Measurements from ENCODE around the gene PDIA4. TPM values are rescaled to one million over a fixed set of nuclear protein-coding genes. Genes with fewer than 3 reads are reported as not detected.
"Not testable (repeated sequence)": the region's sequence is repeated elsewhere in the genome, so short reads cannot be mapped to it uniquely, and the experiment has no call there.

Gene PDIA4
- total and polyA plus RNA-seq, 5 donors: 24.4 to 69.2 (median 43.8) TPM

- no peaks in the 10 kb centered on the region for H3K27me3 ChIP-seq (ENCODE audit: control insufficient read depth, insufficient read depth)
- no peak overlapping the region for H3K4me3 ChIP-seq (ENCODE audit: low read length)
- no peaks in the 10 kb centered on the region for H3K4me1 ChIP-seq (ENCODE audit: control insufficient read depth, insufficient read depth, low read length)
- no peak overlapping the region for H3K27ac ChIP-seq (ENCODE audit: low read length)
- intact Hi-C loops (cut with DNase I): loop anchor here in 1 of 4 donors (10.0 kb wide), 1 partner anchor 59 kb away; no protein-coding TSS in a partner anchor
- DNase-seq (no peak), ATAC-seq (no peak)
- H3K9me3 ChIP-seq (ENCODE audit: control insufficient read depth, low read length): no peaks in the 10 kb centered on the region
These were observed 35.2 kb upstream of the PDIA4 start for GRCh38 chr7:149063476-149063875.

GRCh38 chr7:149062217-149062899 lies 34.1 kb upstream of the PDIA4 start:
- H3K9me3 ChIP-seq (ENCODE audit: control insufficient read depth, low read length); H3K4me3 ChIP-seq (ENCODE audit: low read length); H3K27ac ChIP-seq (ENCODE audit: low read length); ATAC-seq; H3K4me1 ChIP-seq (ENCODE audit: control insufficient read depth, insufficient read depth, low read length); H3K27me3 ChIP-seq (ENCODE audit: control insufficient read depth, insufficient read depth); DNase-seq: not testable (repeated sequence)
- 86% methylated on average over 10 of the region's 10 CpGs for WGBS
- intact Hi-C loops (cut with DNase I): loop anchor here in 1 of 4 donors (10.0 kb wide), 1 partner anchor 58 kb away; no protein-coding TSS in a partner anchor

- 42% methylated on average over 1 of the region's 1 CpG for WGBS
- intact Hi-C loops (cut with DNase I): loop anchor here in 1 of 4 donors (10.0 kb wide), 1 partner anchor 55 kb away; no protein-coding TSS in a partner anchor
- H3K9me3 ChIP-seq (ENCODE audit: control insufficient read depth, low read length): no peaks in the 10 kb centered on the region
- no peaks in the 10 kb centered on the region for H3K4me1 ChIP-seq (ENCODE audit: control insufficient read depth, insufficient read depth, low read length)
- ATAC-seq: no peak
- H3K4me3 ChIP-seq (ENCODE audit: low read length): no peak overlapping the region
- DNase-seq: no peak
- H3K27ac ChIP-seq (ENCODE audit: low read length): no peak overlapping the region
- no peaks in the 10 kb centered on the region for H3K27me3 ChIP-seq (ENCODE audit: control insufficient read depth, insufficient read depth)
These were observed 31.9 kb upstream of the PDIA4 start for GRCh38 chr7:149060156-149060555.

- intact Hi-C loops (cut with DNase I): no loop called here
- ATAC-seq (no peak), DNase-seq (no peak)
- H3K27me3 ChIP-seq (ENCODE audit: control insufficient read depth, insufficient read depth): no peaks in the 10 kb centered on the region
- H3K4me3 ChIP-seq (ENCODE audit: low read length): no peak overlapping the region
- H3K9me3 ChIP-seq (ENCODE audit: control insufficient read depth, low read length): no peaks in the 10 kb centered on the region
- H3K4me1 ChIP-seq (ENCODE audit: control insufficient read depth, insufficient read depth, low read length): no peaks in the 10 kb centered on the region
- H3K27ac ChIP-seq (ENCODE audit: low read length): no peak overlapping the region
- WGBS: 83% methylated on average over 8 of the region's 8 CpGs
These were observed 25.6 kb upstream of the PDIA4 start for GRCh38 chr7:149053885-149054284.

GRCh38 chr7:149053384-149053783 lies 25.1 kb upstream of the PDIA4 start:
- Histone ChIP-seq H3K4me3 (ENCODE audit: low read length) (no peak overlapping the region), H3K27ac (ENCODE audit: low read length) (no peak overlapping the region), H3K9me3 (ENCODE audit: control insufficient read depth, low read length) (no peaks in the 10 kb centered on the region), H3K4me1 (ENCODE audit: control insufficient read depth, insufficient read depth, low read length) (no peaks in the 10 kb centered on the region), H3K27me3 (ENCODE audit: control insufficient read depth, insufficient read depth) (no peaks in the 10 kb centered on the region)
- 96% methylated on average over 1 of the region's 1 CpG for WGBS
- intact Hi-C loops (cut with DNase I): no loop called here
- ATAC-seq (no peak), DNase-seq (no peak)

- no peak for DNase-seq
- Histone ChIP-seq H3K4me3 (ENCODE audit: low read length) (no peak overlapping the region), H3K27ac (ENCODE audit: low read length) (no peak overlapping the region), H3K27me3 (ENCODE audit: control insufficient read depth, insufficient read depth) (no peaks in the 10 kb centered on the region), H3K9me3 (ENCODE audit: control insufficient read depth, low read length) (no peaks in the 10 kb centered on the region), H3K4me1 (ENCODE audit: control insufficient read depth, insufficient read depth, low read length) (no peaks in the 10 kb centered on the region)
- no peak for ATAC-seq
- 94% methylated on average over 3 of the region's 3 CpGs for WGBS
- intact Hi-C loops (cut with DNase I): no loop called here
These were observed 22.6 kb upstream of the PDIA4 start for GRCh38 chr7:149050941-149051340.

- H3K9me3 ChIP-seq (ENCODE audit: control insufficient read depth, low read length): no peaks in the 10 kb centered on the region
- no peaks in the 10 kb centered on the region for H3K27me3 ChIP-seq (ENCODE audit: control insufficient read depth, insufficient read depth)
- no peak for DNase-seq
- intact Hi-C loops (cut with DNase I): no loop called here
- ATAC-seq: no peak
- H3K4me3 ChIP-seq (ENCODE audit: low read length): no peak overlapping the region
- no peaks in the 10 kb centered on the region for H3K4me1 ChIP-seq (ENCODE audit: control insufficient read depth, insufficient read depth, low read length)
- H3K27ac ChIP-seq (ENCODE audit: low read length): no peak overlapping the region
- WGBS: 74% methylated on average over 3 of the region's 3 CpGs
These were observed 20.5 kb upstream of the PDIA4 start for GRCh38 chr7:149048805-149049204.

GRCh38 chr7:149046416-149046815 lies 18.1 kb upstream of the PDIA4 start:
- Histone ChIP-seq H3K4me1 (ENCODE audit: control insufficient read depth, insufficient read depth, low read length) (no peaks in the 10 kb centered on the region), H3K27ac (ENCODE audit: low read length) (no peak overlapping the region), H3K9me3 (ENCODE audit: control insufficient read depth, low read length) (no peaks in the 10 kb centered on the region), H3K4me3 (ENCODE audit: low read length) (no peak overlapping the region), H3K27me3 (ENCODE audit: control insufficient read depth, insufficient read depth) (no peaks in the 10 kb centered on the region)
- no peak for ATAC-seq
- intact Hi-C loops (cut with DNase I): no loop called here
- WGBS: 95% methylated on average over 2 of the region's 2 CpGs
- DNase-seq: no peak

- WGBS: 92% methylated on average over 8 of the region's 8 CpGs
- Histone ChIP-seq H3K27me3 (ENCODE audit: control insufficient read depth, insufficient read depth) (no peaks in the 10 kb centered on the region), H3K4me1 (ENCODE audit: control insufficient read depth, insufficient read depth, low read length) (no peaks in the 10 kb centered on the region), H3K27ac (ENCODE audit: low read length) (no peak overlapping the region), H3K4me3 (ENCODE audit: low read length) (no peak overlapping the region), H3K9me3 (ENCODE audit: control insufficient read depth, low read length) (no peaks in the 10 kb centered on the region)
- DNase-seq (no peak), ATAC-seq (no peak)
- intact Hi-C loops (cut with DNase I): no loop called here
These were observed 15.6 kb upstream of the PDIA4 start for GRCh38 chr7:149043936-149044335.

GRCh38 chr7:149041350-149041749 lies 13.0 kb upstream of the PDIA4 start:
- Histone ChIP-seq H3K9me3 (ENCODE audit: control insufficient read depth, low read length) (no peaks in the 10 kb centered on the region), H3K27me3 (ENCODE audit: control insufficient read depth, insufficient read depth) (no peaks in the 10 kb centered on the region), H3K4me3 (ENCODE audit: low read length) (no peak overlapping the region), H3K27ac (ENCODE audit: low read length) (no peak overlapping the region), H3K4me1 (ENCODE audit: control insufficient read depth, insufficient read depth, low read length) (no peaks in the 10 kb centered on the region)
- ATAC-seq (no peak), DNase-seq (no peak)
- 76% methylated on average over 5 of the region's 5 CpGs for WGBS
- intact Hi-C loops (cut with DNase I): no loop called here

GRCh38 chr7:149038641-149039040 lies 10.3 kb upstream of the PDIA4 start:
- ATAC-seq; intact Hi-C loops (cut with DNase I); DNase-seq; H3K27me3 ChIP-seq (ENCODE audit: control insufficient read depth, insufficient read depth); H3K27ac ChIP-seq (ENCODE audit: low read length); H3K9me3 ChIP-seq (ENCODE audit: control insufficient read depth, low read length); H3K4me3 ChIP-seq (ENCODE audit: low read length); H3K4me1 ChIP-seq (ENCODE audit: control insufficient read depth, insufficient read depth, low read length): not testable (repeated sequence)
- 97% methylated on average over 32 of the region's 32 CpGs for WGBS

GRCh38 chr7:149036676-149037075 lies 8.4 kb upstream of the PDIA4 start:
- Histone ChIP-seq H3K27me3 (ENCODE audit: control insufficient read depth, insufficient read depth) (no peaks in the 10 kb centered on the region), H3K9me3 (ENCODE audit: control insufficient read depth, low read length) (no peaks in the 10 kb centered on the region), H3K27ac (ENCODE audit: low read length) (no peak overlapping the region), H3K4me1 (ENCODE audit: control insufficient read depth, insufficient read depth, low read length) (no peaks in the 10 kb centered on the region), H3K4me3 (ENCODE audit: low read length) (no peak overlapping the region)
- no peak for ATAC-seq
- DNase-seq: no peak
- WGBS: 96% methylated on average over 1 of the region's 1 CpG
- intact Hi-C loops (cut with DNase I): no loop called here
